H1 (cell line): ENCODE results near the gene C19orf47. TPM values are rescaled to one million over a fixed set of nuclear protein-coding genes. Genes with fewer than 3 reads are reported as not detected.

Experiments
- CTCF ChIA-PET: fragments of 300-600 bp; sonication (Branson Sonifier 250); formaldehyde crosslinking; loops from one replicate; lab custom pipeline; 2021; ENCODE audit not compliant: partially characterized antibody; lab: Charles Lee
- POLR2A ChIA-PET: fragments of 300-600 bp; sonication (Branson Sonifier 250); formaldehyde crosslinking; loops from one replicate; lab custom pipeline; 2021; ENCODE audit warnings: inconsistent platforms; ENCODE audit not compliant: partially characterized antibody; lab: Charles Lee
- DNase-seq, 2 experiments: peaks; one replicate each; pipeline versions ENCODE4 v3.0.0 to v3.0.0-alpha.2; 2010 to 2022; ENCODE audit warnings: low spot score in 2 of 2, low read depth in 1 of 2, mixed read lengths in 1 of 2
- FAIRE-seq: peaks from 2 replicates; lab custom pipeline; 2011; peaks lifted over from hg19 to GRCh38; lab: Jason Lieb, UNC
- H2AFZ ChIP-seq: 2 replicates; pipeline ENCODE4 v1.8.1; 2012; ENCODE audit warnings: low read length, inconsistent platforms
- H2AK5ac ChIP-seq: 2 replicates; pipeline ENCODE4 v1.6.1; 2013; ENCODE audit warnings: low read depth, low read length
- H2BK120ac ChIP-seq: replicated peaks from 2 replicates; pipeline ENCODE3; 2013; ENCODE audit warnings: low read depth, low read length, inconsistent platforms
- H2BK12ac ChIP-seq: 2 replicates; pipeline ENCODE4 v1.6.1; 2013; ENCODE audit warnings: low read depth, low read length
- H2BK15ac ChIP-seq: 2 replicates; pipeline ENCODE4 v1.6.1; 2013; ENCODE audit warnings: low read length
- H2BK20ac ChIP-seq: 2 replicates; pipeline ENCODE4 v1.6.1; 2013; ENCODE audit warnings: low read length
- H2BK5ac ChIP-seq: 2 replicates; pipeline ENCODE4 v1.6.1; 2013; ENCODE audit warnings: low read depth, low read length
- H3K14ac ChIP-seq: 2 replicates; pipeline ENCODE4 v1.6.1; 2013; ENCODE audit warnings: inconsistent platforms; ENCODE audit not compliant: insufficient read length
- H3K18ac ChIP-seq: 2 replicates; pipeline ENCODE4 v1.6.1; 2013; ENCODE audit warnings: low read length; ENCODE audit errors: extremely low read depth
- H3K23ac ChIP-seq: 2 replicates; pipeline ENCODE4 v1.6.1; 2013; ENCODE audit warnings: inconsistent platforms; ENCODE audit not compliant: insufficient read length
- H3K23me2 ChIP-seq: 2 replicates; pipeline ENCODE4 v1.6.1; 2013; ENCODE audit warnings: low read depth, low read length
- H3K27ac ChIP-seq: 2 replicates; pipeline ENCODE4 v1.6.1; 2011; ENCODE audit warnings: low read depth, low read length, inconsistent platforms
- H3K27me3 ChIP-seq, 4 experiments: replicated peaks in 1 of 4; 1 replicate in 1 of 4; 2 replicates in 3 of 4; pipeline versions ENCODE4 v1.6.1 to v1.8.1; 2011 to 2013; ENCODE audit warnings: low read length in 3 of 4, mild to moderate bottlenecking in 3 of 4, inconsistent platforms in 2 of 4, mixed read lengths in 2 of 4, moderate library complexity in 1 of 4; ENCODE audit not compliant: control insufficient read depth in 3 of 4, insufficient read depth in 3 of 4; ENCODE audit errors: extremely low read depth in 1 of 4
- H3K36me3 ChIP-seq, 4 experiments: 2 replicates each; pipeline versions ENCODE4 v1.6.1 to v1.8.1; 2011 to 2013; ENCODE audit warnings: mild to moderate bottlenecking in 4 of 4, low read length in 3 of 4, moderate library complexity in 2 of 4, control low read depth in 1 of 4, inconsistent platforms in 1 of 4; ENCODE audit not compliant: insufficient read depth in 4 of 4, control insufficient read depth in 2 of 4
- H3K4ac ChIP-seq: replicated peaks from 2 replicates; pipeline ENCODE3; 2013; ENCODE audit warnings: low read length, low read depth, mixed read lengths, inconsistent platforms; ENCODE audit not compliant: insufficient read length
- H3K4me1 ChIP-seq, 4 experiments: replicated peaks in 1 of 4; 1 replicate in 1 of 4; 2 replicates in 3 of 4; pipeline versions ENCODE4 v1.6.1 to v1.8.1; 2011 to 2013; ENCODE audit warnings: low read length in 3 of 4, inconsistent platforms in 2 of 4, mixed read lengths in 1 of 4; ENCODE audit not compliant: insufficient read depth in 4 of 4, control insufficient read depth in 3 of 4
- H3K4me2 ChIP-seq, 2 experiments: 2 replicates each; pipeline versions ENCODE4 v1.6.1 to v1.8.1; 2011 to 2013; ENCODE audit warnings: low read depth in 2 of 2, low read length in 2 of 2, control low read depth in 1 of 2, inconsistent platforms in 1 of 2, mild to moderate bottlenecking in 1 of 2; ENCODE audit not compliant: insufficient read depth in 1 of 2
- H3K4me3 ChIP-seq, 4 experiments: fragments of 200-600, 300-600 bp in 1 of 4; sonication (generic), shearing (Covaris generic), sonication (Bioruptor Twin) in 1 of 4; 2 replicates each; pipeline versions ENCODE4 v1.5.1 to v1.8.1; 2011 to 2016; ENCODE audit warnings: low read length in 4 of 4, low read depth in 3 of 4, control low read depth in 2 of 4, inconsistent platforms in 2 of 4, mild to moderate bottlenecking in 2 of 4, mixed read lengths in 1 of 4, moderate library complexity in 1 of 4; ENCODE audit not compliant: insufficient read depth in 2 of 4; ENCODE audit errors: extremely low read depth in 1 of 4
- H3K56ac ChIP-seq: replicated peaks from 2 replicates; pipeline ENCODE3; 2013; ENCODE audit warnings: low read depth, mild to moderate bottlenecking, mixed read lengths, low read length, inconsistent platforms; ENCODE audit not compliant: insufficient read length
- H3K79me1 ChIP-seq: 2 replicates; pipeline ENCODE4 v1.6.1; 2013; ENCODE audit warnings: low read depth, low read length, control low read depth
- H3K79me2 ChIP-seq, 2 experiments: 2 replicates each; pipeline versions ENCODE4 v1.6.1 to v1.8.1; 2012 to 2013; ENCODE audit warnings: low read length in 2 of 2, mild to moderate bottlenecking in 2 of 2, inconsistent platforms in 1 of 2; ENCODE audit not compliant: insufficient read depth in 2 of 2, control insufficient read depth in 1 of 2
- H3K9ac ChIP-seq, 4 experiments: replicated peaks in 1 of 4; 1 replicate in 1 of 4; 2 replicates in 3 of 4; pipeline versions ENCODE4 v1.6.1 to v1.8.1; 2011 to 2013; ENCODE audit warnings: low read depth in 3 of 4, low read length in 3 of 4, control low read depth in 2 of 4, mild to moderate bottlenecking in 2 of 4, moderate library complexity in 2 of 4, inconsistent platforms in 1 of 4; ENCODE audit errors: extremely low read depth in 1 of 4
- H3K9me3 ChIP-seq, 2 experiments: 2 replicates each; pipeline versions ENCODE4 v1.6.1 to v1.8.1; 2012 to 2013; ENCODE audit warnings: mild to moderate bottlenecking in 2 of 2, moderate library complexity in 2 of 2, control low read depth in 1 of 2, inconsistent platforms in 1 of 2, low read depth in 1 of 2, low read length in 1 of 2, mixed read lengths in 1 of 2; ENCODE audit not compliant: insufficient read depth in 2 of 2
- H4K20me1 ChIP-seq, 2 experiments: replicated peaks in 1 of 2; 2 replicates each; pipeline versions ENCODE3 to v1.8.1; 2011 to 2013; ENCODE audit warnings: inconsistent platforms in 2 of 2, low read length in 2 of 2, mild to moderate bottlenecking in 1 of 2; ENCODE audit not compliant: insufficient read depth in 2 of 2, control insufficient read depth in 1 of 2
- H4K5ac ChIP-seq: 2 replicates; pipeline ENCODE4 v1.6.1; 2013; ENCODE audit warnings: low read length, low read depth, mixed read lengths, inconsistent platforms; ENCODE audit not compliant: insufficient read length
- H4K8ac ChIP-seq: 2 replicates; pipeline ENCODE4 v1.8.0; 2013; ENCODE audit warnings: mild to moderate bottlenecking, moderate library complexity, low read length, inconsistent platforms; ENCODE audit not compliant: insufficient read depth; ENCODE audit errors: extremely low read depth
- H4K91ac ChIP-seq: replicated peaks from 2 replicates; pipeline ENCODE3; 2013; ENCODE audit warnings: low read length, mixed read lengths, inconsistent platforms; ENCODE audit not compliant: insufficient read length
- EZH2 ChIP-seq: fragments of 200-600 bp; sonication (generic); IDR thresholded peaks from 2 replicates; pipeline ENCODE4 v1.7.1; 2012; ENCODE audit warnings: low read depth, mild to moderate bottlenecking, moderate library complexity, low read length, inconsistent platforms; ENCODE audit not compliant: severe bottlenecking
- NANOG ChIP-seq: IDR thresholded peaks from 2 replicates; pipeline ENCODE4 v1.6.1; 2011; ENCODE audit warnings: low read length, low read depth, mild to moderate bottlenecking, inconsistent platforms; ENCODE audit not compliant: insufficient read depth, poor library complexity, severe bottlenecking
- WGBS, 2 experiments: shearing (Covaris generic) in 1 of 2; methylation state at CpG; one replicate each; pipeline versions ENCODE4 v1.1.6 to v1.1.7; 2013 to 2015; ENCODE audit warnings: low lambda C conversion rate in 2 of 2, mixed read lengths in 2 of 2, inconsistent platforms in 1 of 2, low coverage in 1 of 2, missing lambda C conversion rate in 1 of 2; ENCODE audit not compliant: insufficient replicate concordance in 2 of 2, insufficient coverage in 1 of 2, insufficient read length in 1 of 2; ENCODE audit errors: extremely low coverage in 1 of 2, missing lambda C conversion rate in 1 of 2; 5-methylcytosine and 5-hydroxymethylcytosine counted together
- polyA plus RNA-seq, 7 experiments: library from polyadenylated mRNA; depleted of rRNA in 3 of 7; stranded (reverse) in 5 of 7; unstranded in 2 of 7; fragments of >200 nt in 5 of 7; fragments of 200-250 nt in 2 of 7; gene quantifications; 1 replicate in 5 of 7; 2 replicates in 1 of 7; 4 replicates in 1 of 7; pipeline versions ENCODE4 v1.2.1 to v1.2.3, GENCODE V29; 2011 to 2013; ENCODE audit warnings: missing spikeins in 2 of 7, mixed read lengths in 2 of 7
- total RNA-seq: library from RNA; stranded (reverse); fragmentation: NEBNext Ultra II Directional; extraction: Animal tissue kit (Norgen Biotek cat#: 25700); gene quantifications from 2 replicates; pipeline ENCODE4 v1.2.1, GENCODE V29; 2021

The C19orf47 gene
- total and polyA plus RNA-seq, 2 of the 8 experiments (the other 6 are each of a cell fraction or from before 2014, with no cell fraction given) = 17.8 to 27.3 TPM

GRCh38 chr19:40322951-40323615 is 25.1 kb downstream of the C19orf47 start:
- Histone ChIP-seq H3K56ac (no peak overlapping the region), H2AK5ac (no peak overlapping the region)
- 93% methylated on average over 15 of the region's 15 CpGs; no CpG with 5 or more reads in 1 of the 2 experiments for WGBS, 2 experiments
- no peak for TF ChIP-seq NANOG
- no peak for TF ChIP-seq EZH2

More at GRCh38 chr19:40322951-40323615, 25.1 kb downstream of the C19orf47 start:
- Histone ChIP-seq H3K4me2 (no peak overlapping the region), H3K4me1 (no peaks in the 10 kb centered on the region), H2AFZ (no peak overlapping the region), H2BK15ac (no peak overlapping the region), H2BK20ac (no peak overlapping the region), H4K20me1 (peaks cover 0 to 3% of the 10 kb centered on the region in 2 experiments), H2BK120ac (no peak overlapping the region), H3K14ac (no peak overlapping the region), H3K79me1 (no peaks in the 10 kb centered on the region), H3K9ac (no peak overlapping the region), H3K4ac (no peak overlapping the region), H4K8ac (no peak overlapping the region), H2BK12ac (no peak overlapping the region), H3K23ac (no peak overlapping the region), H4K91ac (no peak overlapping the region), H3K27ac (no peak overlapping the region), H2BK5ac (no peak overlapping the region), H3K23me2 (no peaks in the 10 kb centered on the region), H3K9me3 (no peaks in the 10 kb centered on the region), H3K4me3 (no peak overlapping the region), H3K18ac (no peak overlapping the region), H3K27me3 (no peaks in the 10 kb centered on the region; a peak in 1 of 7 replicates), H4K5ac (no peak overlapping the region), H3K36me3 (peaks cover 8 to 34% (median 23%) of the 10 kb centered on the region in 4 experiments; a peak in 7 of 8 replicates), H3K79me2 (no peaks in the 10 kb centered on the region)
- FAIRE-seq (no peak), DNase-seq (no peak)
- ChIA-PET POLR2A (no interaction called here), CTCF (interaction anchor here (0.9 to 1.4 kb wide), 4 partner anchors 10 to 20 kb away, joined by 4 to 5 read pairs (median 4); no protein-coding TSS in a partner anchor)
